Activated T-cell treated with anti-CD3 and anti-CD28 coated beads for 48 hours (primary cell): Measurements from ENCODE around the gene PLXDC2.

Source experiments
- DNase-seq: peaks from one replicate; pipeline ENCODE4 v3.0.0-alpha.2; 2020; ENCODE audit warnings: low read depth

PLXDC2 gene

GRCh38 chr10:19911886-19912285 lies 95.7 kb downstream of the PLXDC2 start:
- no peak for DNase-seq

GRCh38 chr10:19913987-19914386 lies 97.8 kb downstream of the PLXDC2 start:
- DNase-seq: no peak

GRCh38 chr10:19915125-19915524 lies 98.9 kb downstream of the PLXDC2 start:
- no peak for DNase-seq

GRCh38 chr10:19915816-19916215 lies 99.6 kb downstream of the PLXDC2 start:
- DNase-seq: no peak

GRCh38 chr10:19917751-19918478 lies 101.7 kb downstream of the PLXDC2 start:
- DNase-seq: no peak

- no peak for DNase-seq
Observed at GRCh38 chr10:19918794-19919193, 102.6 kb downstream of the PLXDC2 start.

- no peak for DNase-seq
Observed at GRCh38 chr10:19919671-19920070, 103.4 kb downstream of the PLXDC2 start.

- no peak for DNase-seq
Observed at GRCh38 chr10:19920075-19920726, 104.0 kb downstream of the PLXDC2 start.

GRCh38 chr10:19921300-19922140 lies 105.3 kb downstream of the PLXDC2 start:
- DNase-seq: no peak

- no peak for DNase-seq
Observed at GRCh38 chr10:19922236-19922963, 106.2 kb downstream of the PLXDC2 start.

- DNase-seq: no peak
Observed at GRCh38 chr10:19925064-19925463, 108.8 kb downstream of the PLXDC2 start.

GRCh38 chr10:19928936-19929335 lies 112.7 kb downstream of the PLXDC2 start:
- DNase-seq: no peak

- DNase-seq: no peak
Observed at GRCh38 chr10:19929506-19930140, 113.4 kb downstream of the PLXDC2 start.

- DNase-seq: no peak
Observed at GRCh38 chr10:19930936-19931893, 115.0 kb downstream of the PLXDC2 start.

- no peak for DNase-seq
Observed at GRCh38 chr10:19931894-19932590, 115.8 kb downstream of the PLXDC2 start.

- DNase-seq: no peak
Observed at GRCh38 chr10:19932806-19933371, 116.7 kb downstream of the PLXDC2 start.

GRCh38 chr10:19933772-19934171 lies 117.5 kb downstream of the PLXDC2 start:
- no peak for DNase-seq

- DNase-seq: no peak
Observed at GRCh38 chr10:19935176-19935575, 118.9 kb downstream of the PLXDC2 start.

- DNase-seq: no peak
Observed at GRCh38 chr10:19936289-19936688, 120.1 kb downstream of the PLXDC2 start.

GRCh38 chr10:19937989-19938388 lies 121.8 kb downstream of the PLXDC2 start:
- DNase-seq: no peak
